ENCODE measurements around the gene APP. TPM values are rescaled to one million over a fixed set of nuclear protein-coding genes. Genes with fewer than 3 reads are reported as not detected.

Gene APP
- total RNA-seq, 2 experiments from 2014 or later: 0.55 TPM; not detected in 1

DNA sequence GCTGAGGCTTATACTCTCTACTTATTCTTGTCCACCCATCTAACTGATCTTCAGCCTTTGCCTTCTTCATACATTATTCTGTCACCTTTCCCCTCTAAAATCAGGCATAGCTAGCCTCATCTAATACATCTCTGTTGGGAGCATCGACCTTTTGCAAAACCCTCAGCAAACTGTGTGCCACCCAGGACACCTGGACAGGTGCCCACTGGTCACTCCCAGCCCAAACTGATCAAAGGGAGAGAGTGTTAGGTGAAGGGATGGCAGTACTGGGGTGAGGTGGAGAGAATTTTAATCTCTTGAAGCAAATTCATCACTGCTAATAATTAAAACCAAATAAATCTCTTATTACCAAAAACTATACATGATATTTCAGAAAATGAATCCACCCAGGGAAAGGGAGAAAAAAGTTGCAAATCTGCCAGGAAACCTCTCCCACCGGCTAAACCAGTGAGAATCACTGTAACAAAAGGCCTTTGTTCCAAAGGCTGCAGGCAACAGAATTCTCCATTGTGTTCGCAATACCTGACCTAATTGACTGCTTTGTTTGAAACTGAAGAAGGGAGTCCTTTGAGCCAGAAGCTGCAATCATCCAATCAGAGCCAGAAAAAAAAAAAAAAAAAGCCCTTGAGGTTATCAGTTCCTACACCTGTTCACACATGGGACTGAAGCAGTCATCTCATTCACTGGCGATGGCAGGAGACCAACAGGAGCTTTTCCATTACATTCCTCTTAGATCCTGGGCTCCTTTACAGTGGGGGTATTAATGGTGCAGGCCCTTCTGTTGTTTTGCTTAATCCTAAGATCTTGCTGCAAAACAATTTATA lies 172.6 kb downstream of the APP start:
- DNase-seq (ENCODE audit: low spot score): no peak
- intact Hi-C loops (cut with micrococcal nuclease; ENCODE audit: unreplicated experiment): no loop called here
- ChIA-PET POLR2A (no interaction called here), CTCF (ENCODE audit: unreplicated experiment) (no interaction called here)
- Histone ChIP-seq H3K4me3 (ENCODE audit: low read depth, low read length, poor library complexity, severe bottlenecking) (no peak overlapping the region), H3K27ac (ENCODE audit: low read depth, low read length, poor library complexity, severe bottlenecking) (no peak overlapping the region), H3K79me2 (ENCODE audit: insufficient read depth, low read depth, low read length) (no peaks in the 10 kb centered on the region), H2AFZ (ENCODE audit: low read length) (no peak overlapping the region), H3K9me3 (ENCODE audit: low read length) (no peaks in the 10 kb centered on the region), H3K4me2 (ENCODE audit: low read length) (no peak overlapping the region), H3K9me2 (ENCODE audit: insufficient read depth, low read length) (no peaks in the 10 kb centered on the region), H3K4me1 (ENCODE audit: insufficient read depth, low read length, poor library complexity, severe bottlenecking) (no peaks in the 10 kb centered on the region), H3K36me3 (ENCODE audit: insufficient read depth, low read length) (no peaks in the 10 kb centered on the region), H4K20me1 (ENCODE audit: insufficient read depth, low read length) (no peaks in the 10 kb centered on the region)
- TF ChIP-seq, protein P1, sequence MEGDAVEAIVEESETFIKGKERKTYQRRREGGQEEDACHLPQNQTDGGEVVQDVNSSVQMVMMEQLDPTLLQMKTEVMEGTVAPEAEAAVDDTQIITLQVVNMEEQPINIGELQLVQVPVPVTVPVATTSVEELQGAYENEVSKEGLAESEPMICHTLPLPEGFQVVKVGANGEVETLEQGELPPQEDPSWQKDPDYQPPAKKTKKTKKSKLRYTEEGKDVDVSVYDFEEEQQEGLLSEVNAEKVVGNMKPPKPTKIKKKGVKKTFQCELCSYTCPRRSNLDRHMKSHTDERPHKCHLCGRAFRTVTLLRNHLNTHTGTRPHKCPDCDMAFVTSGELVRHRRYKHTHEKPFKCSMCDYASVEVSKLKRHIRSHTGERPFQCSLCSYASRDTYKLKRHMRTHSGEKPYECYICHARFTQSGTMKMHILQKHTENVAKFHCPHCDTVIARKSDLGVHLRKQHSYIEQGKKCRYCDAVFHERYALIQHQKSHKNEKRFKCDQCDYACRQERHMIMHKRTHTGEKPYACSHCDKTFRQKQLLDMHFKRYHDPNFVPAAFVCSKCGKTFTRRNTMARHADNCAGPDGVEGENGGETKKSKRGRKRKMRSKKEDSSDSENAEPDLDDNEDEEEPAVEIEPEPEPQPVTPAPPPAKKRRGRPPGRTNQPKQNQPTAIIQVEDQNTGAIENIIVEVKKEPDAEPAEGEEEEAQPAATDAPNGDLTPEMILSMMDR (conservative IDR thresholded peaks at IDR 0.05; ENCODE audit: low read length): no peak
- TF ChIP-seq EZH2phosphoT487 (IDR thresholded peaks at IDR 0.05; ENCODE audit: borderline replicate concordance, low read depth, low read length): no peak
- no TSS peak for BruUV-seq (replicated peaks)

DNA sequence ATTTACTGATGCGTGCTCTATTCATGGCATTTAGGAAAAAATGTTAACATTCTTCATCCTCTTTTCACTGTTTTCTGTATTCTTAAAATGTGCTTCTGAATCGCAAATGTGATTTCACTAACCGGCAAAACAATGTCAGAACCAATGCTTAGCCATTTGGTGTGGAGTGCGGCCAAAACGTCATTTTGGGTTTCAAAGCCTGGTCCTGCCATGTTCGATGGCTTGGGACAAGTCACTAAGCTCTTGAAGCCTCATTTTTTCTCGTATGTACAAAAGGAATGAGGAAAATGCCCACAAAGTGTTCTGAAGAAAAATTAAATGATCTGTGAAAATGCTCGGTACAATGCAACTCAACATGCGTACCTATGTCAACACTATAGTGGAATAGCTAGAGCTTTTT lies 175.3 kb downstream of the APP start:
- Histone ChIP-seq H2AFZ (ENCODE audit: low read length) (no peak overlapping the region), H3K4me3 (ENCODE audit: low read depth, low read length, poor library complexity, severe bottlenecking) (no peak overlapping the region), H3K9me2 (ENCODE audit: insufficient read depth, low read length) (no peaks in the 10 kb centered on the region), H3K4me1 (ENCODE audit: insufficient read depth, low read length, poor library complexity, severe bottlenecking) (no peaks in the 10 kb centered on the region), H3K79me2 (ENCODE audit: insufficient read depth, low read depth, low read length) (no peaks in the 10 kb centered on the region), H4K20me1 (ENCODE audit: insufficient read depth, low read length) (no peaks in the 10 kb centered on the region), H3K9me3 (ENCODE audit: low read length) (no peaks in the 10 kb centered on the region), H3K27ac (ENCODE audit: low read depth, low read length, poor library complexity, severe bottlenecking) (no peak overlapping the region), H3K4me2 (ENCODE audit: low read length) (no peak overlapping the region), H3K36me3 (ENCODE audit: insufficient read depth, low read length) (no peaks in the 10 kb centered on the region)
- intact Hi-C loops (cut with micrococcal nuclease; ENCODE audit: unreplicated experiment): no loop called here
- ChIA-PET CTCF (ENCODE audit: unreplicated experiment) (no interaction called here), POLR2A (no interaction called here)
- no peak for TF ChIP-seq EZH2phosphoT487 (IDR thresholded peaks at IDR 0.05; ENCODE audit: borderline replicate concordance, low read depth, low read length)
- DNase-seq (ENCODE audit: low spot score): no peak
- no TSS peak for BruUV-seq (replicated peaks)

DNA sequence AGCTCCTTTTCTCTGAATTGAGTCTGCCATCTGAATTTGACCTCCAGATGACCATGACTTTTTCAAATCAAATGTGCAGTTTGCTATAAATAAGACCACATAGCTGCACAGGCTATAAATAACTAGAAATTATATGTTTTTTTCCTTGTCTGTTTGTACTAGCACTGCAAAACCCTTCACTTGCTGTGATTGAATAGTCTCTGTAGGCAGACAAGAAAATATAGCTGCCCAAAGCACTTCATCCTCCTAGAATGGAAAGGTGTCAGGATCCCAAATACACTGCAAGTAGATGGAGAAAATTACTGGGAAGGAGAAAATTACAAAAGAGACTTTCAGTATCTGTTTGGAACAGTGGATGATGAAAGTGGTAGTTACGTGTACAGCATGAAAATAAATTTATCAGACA lies 175.8 kb downstream of the APP start:
- Histone ChIP-seq H4K20me1 (ENCODE audit: insufficient read depth, low read length) (no peaks in the 10 kb centered on the region), H3K27ac (ENCODE audit: low read depth, low read length, poor library complexity, severe bottlenecking) (no peak overlapping the region), H3K36me3 (ENCODE audit: insufficient read depth, low read length) (no peaks in the 10 kb centered on the region), H3K79me2 (ENCODE audit: insufficient read depth, low read depth, low read length) (no peaks in the 10 kb centered on the region), H3K4me2 (ENCODE audit: low read length) (no peak overlapping the region), H3K9me2 (ENCODE audit: insufficient read depth, low read length) (no peaks in the 10 kb centered on the region), H3K4me3 (ENCODE audit: low read depth, low read length, poor library complexity, severe bottlenecking) (no peak overlapping the region), H2AFZ (ENCODE audit: low read length) (no peak overlapping the region), H3K9me3 (ENCODE audit: low read length) (no peaks in the 10 kb centered on the region), H3K4me1 (ENCODE audit: insufficient read depth, low read length, poor library complexity, severe bottlenecking) (no peaks in the 10 kb centered on the region)
- intact Hi-C loops (cut with micrococcal nuclease; ENCODE audit: unreplicated experiment): no loop called here
- DNase-seq (ENCODE audit: low spot score): no peak
- BruUV-seq (replicated peaks): no TSS peak
- TF ChIP-seq, protein P1 (conservative IDR thresholded peaks at IDR 0.05; ENCODE audit: low read length): no peak
- no peak for TF ChIP-seq EZH2phosphoT487 (IDR thresholded peaks at IDR 0.05; ENCODE audit: borderline replicate concordance, low read depth, low read length)
- ChIA-PET CTCF (ENCODE audit: unreplicated experiment) (no interaction called here), POLR2A (interaction anchor here (0.6 kb wide), 1 partner anchor 58 kb away, joined by 4 read pairs; no protein-coding TSS in a partner anchor)
